HG02642 (cell line): ENCODE data around the gene NFATC1.
A peak's percentile ranks its signal among the peaks of the same experiment; 100 is the strongest.

Source experiments
- ATAC-seq: cut with Tn5 transposase; IDR thresholded peaks from one replicate; pipeline ENCODE4 v1.9.1; 2021; ENCODE audit warnings: mild to moderate bottlenecking; ENCODE audit not compliant: unreplicated experiment, poor library complexity

Gene NFATC1

GRCh38 chr18:79395761-79396404, at the start of gene NFATC1:
Gene NFATC1, plus strand, starts transcription at chr18:79395930. Its CDS starts 295 bp downstream, at chr18:79396225.
- ATAC-seq, result no peak

GRCh38 chr18:79345981-79346380, 49.7 kb upstream of the NFATC1 start:
- ATAC-seq, result no peak

DNA sequence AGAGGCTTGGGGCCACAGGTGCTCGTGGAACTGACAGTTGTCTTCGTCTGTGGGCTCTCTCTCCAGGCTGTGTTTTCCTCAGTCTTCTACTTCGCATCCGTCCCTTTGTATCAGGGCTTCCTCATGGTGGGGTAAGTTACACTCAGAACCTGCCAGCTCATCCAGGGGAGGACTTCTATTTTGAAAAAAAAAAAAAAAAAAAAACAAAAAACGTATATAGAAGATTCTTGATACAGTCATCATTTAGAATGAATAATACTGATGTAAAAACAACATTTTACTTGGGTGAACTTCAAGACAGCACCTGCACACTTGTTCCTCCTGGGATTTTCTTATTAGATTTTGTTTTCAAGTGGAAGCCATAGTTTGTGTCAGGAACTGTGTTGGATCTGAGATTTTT, 47.7 kb upstream of the NFATC1 start:
- no peak for ATAC-seq

DNA sequence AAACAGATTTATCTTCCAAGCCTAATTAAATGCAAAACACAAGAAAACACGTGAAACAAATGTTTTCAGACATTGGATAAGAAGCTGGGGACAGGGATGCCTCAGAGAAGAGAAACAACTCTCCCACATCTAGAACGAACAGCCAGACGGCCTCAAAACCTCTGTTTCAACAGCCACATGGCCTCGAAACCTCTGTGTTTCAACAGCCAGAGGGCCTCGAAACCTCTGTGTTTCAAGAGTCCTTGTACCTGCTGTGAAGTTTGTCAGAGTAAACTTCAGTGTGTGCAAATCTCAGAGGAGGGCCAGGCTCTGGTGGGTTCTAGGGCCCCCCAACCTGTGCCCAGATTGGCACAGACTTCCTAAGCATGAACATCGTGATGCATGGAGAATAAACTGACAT, 43.3 kb upstream of the NFATC1 start:
- ATAC-seq, result no peak

GRCh38 chr18:79353267-79353666, 42.5 kb upstream of the NFATC1 start:
- ATAC-seq, result no peak

DNA sequence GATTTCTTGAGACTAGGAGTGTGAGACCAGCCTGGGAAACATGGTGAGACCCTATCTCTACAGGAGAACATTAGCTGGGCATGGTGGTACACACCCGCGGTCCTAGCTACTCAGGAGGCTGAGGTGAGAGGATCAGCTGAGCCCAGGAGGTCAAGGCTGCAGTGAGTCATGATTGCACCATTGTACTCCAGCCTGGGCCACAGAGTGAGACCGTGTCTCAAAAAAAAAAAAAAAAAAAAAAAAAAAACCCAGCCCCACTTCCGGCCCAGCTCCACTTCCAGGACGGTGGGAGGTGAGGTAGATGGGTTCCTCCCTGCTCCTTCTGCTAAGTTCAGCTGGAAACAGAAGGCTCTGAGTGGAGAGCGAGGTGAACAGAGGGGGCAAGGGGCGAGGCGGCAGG, 41.4 kb upstream of the NFATC1 start:
- ATAC-seq, result no peak

- peak; percentile 39 for ATAC-seq
Observed at GRCh38 chr18:79355433-79356335, 40.0 kb upstream of the NFATC1 start.

DNA sequence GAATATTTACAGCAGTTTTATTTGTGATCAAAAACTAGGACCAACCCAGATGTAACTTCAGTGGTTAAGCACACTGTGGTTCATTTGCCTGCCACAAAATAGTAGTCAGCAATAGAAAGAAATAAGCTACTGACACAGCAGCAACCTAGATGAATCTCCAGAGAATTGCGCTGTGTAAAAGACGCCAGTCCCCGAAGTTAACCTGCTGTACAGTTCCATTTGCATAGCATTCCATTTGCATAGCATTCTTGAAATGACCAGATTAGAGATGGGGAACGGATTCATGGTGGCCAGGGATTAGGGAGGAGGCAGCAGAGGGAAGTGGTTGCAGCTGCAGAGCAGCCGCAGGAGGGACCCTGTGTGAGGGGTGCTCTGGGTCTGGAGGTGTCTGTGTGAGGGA, 39.3 kb upstream of the NFATC1 start:
- ATAC-seq, result peak; percentile 85

GRCh38 chr18:79360933-79361332, 34.8 kb upstream of the NFATC1 start:
- no peak for ATAC-seq

- no peak for ATAC-seq
Observed at GRCh38 chr18:79361766-79362522, 33.8 kb upstream of the NFATC1 start.

DNA sequence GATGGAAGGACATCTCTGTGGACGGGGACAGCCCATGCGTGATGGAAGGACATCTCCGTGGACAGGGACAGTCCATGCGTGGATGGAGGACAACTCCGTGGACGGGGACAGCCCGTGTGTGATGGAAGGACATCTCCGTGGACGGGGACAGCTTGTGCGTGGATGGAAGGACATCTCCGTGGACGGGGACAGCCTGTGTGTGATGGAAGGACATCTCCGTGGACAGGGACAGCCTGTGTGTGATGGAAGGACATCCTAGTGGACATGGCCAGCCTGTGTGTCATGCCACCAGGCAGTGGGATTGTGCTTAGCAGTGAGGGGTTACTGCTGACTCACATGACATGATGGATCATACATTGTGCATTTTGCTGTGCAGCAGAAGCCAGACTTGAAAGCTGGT, 30.0 kb upstream of the NFATC1 start:
- ATAC-seq, result no peak

DNA sequence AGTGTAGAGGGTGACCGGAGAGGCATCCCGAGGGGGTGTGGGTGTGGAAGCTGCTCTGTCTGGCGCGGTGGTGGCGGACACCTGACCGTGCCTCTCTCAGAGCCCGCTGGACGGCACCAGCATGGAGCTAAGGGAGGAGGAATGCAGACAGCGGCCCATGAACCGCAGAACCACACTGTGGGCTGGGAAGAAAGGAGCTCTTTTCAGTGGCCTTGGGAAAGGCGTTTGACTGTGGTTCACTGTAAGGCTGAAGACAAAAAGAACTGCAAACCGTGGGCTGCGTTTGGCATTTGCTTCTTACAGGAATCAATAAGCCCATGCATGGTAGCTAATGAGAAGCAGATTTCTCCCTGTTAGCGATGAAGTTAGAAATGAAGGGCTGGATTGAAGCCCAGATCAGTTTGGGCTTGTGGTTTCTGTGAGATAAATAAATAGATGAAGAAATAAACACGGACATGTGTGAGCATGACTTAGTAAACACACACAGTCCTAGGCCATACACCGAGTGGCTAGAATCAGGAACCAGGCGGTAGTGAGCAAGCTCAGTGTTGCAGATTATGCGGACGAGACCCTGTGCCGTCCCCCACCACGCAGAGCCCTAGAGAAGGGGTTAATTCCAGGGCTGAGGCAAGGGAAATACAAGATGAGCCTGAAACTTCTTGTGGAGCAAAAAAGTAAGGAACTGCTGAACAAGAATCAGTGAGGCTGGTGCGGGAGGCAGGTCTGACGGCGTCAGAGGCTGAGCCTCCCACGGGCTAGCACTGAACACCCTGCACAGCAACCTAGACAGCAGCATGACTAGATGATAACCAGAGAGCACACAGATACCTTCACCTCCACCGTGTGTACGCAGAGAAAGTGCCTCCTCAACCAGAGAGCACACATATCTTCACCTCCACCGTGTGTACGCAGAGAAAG, 29.3 kb upstream of the NFATC1 start:
- no peak for ATAC-seq

DNA sequence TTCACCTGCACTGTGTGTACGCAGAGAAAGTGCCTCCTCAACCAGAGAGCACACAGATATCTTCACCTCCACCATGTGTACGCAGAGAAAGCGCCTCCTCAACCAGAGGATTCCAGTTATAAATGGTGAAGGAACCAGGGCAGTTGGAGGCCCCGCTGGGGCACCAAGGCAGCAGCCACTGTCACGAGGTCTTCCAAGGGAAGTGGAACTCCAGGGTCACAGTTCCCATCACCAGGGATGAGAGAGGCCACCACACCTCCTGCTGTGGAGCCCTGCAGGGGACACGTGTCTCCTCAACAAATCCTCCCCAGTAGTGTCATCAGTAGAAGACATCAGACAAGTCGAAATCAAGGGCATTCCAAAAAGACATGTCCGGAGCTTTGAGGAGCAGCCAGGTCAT, 28.2 kb upstream of the NFATC1 start:
- no peak for ATAC-seq

- no peak for ATAC-seq
Observed at GRCh38 chr18:79367989-79368388, 27.7 kb upstream of the NFATC1 start.

DNA sequence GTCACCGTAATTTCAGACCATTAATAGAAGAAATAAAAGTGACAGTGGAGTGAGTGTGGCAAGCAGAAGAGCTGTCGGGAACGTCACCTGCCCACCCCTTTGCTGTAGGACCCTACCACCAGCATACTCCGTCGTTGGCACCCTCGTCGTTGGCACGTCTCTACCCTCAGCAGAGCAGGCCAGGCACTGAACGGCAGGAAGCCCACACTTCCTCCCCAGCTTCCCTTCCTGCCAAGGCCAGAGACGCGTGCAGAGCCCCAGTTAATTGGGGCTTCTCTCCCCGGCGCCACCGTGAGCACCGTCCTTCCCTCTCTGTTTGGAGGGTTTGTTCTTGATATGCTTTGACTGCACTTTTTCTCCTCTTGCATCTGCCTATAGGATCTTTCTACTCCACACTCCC, 27.0 kb upstream of the NFATC1 start:
- no peak for ATAC-seq

DNA sequence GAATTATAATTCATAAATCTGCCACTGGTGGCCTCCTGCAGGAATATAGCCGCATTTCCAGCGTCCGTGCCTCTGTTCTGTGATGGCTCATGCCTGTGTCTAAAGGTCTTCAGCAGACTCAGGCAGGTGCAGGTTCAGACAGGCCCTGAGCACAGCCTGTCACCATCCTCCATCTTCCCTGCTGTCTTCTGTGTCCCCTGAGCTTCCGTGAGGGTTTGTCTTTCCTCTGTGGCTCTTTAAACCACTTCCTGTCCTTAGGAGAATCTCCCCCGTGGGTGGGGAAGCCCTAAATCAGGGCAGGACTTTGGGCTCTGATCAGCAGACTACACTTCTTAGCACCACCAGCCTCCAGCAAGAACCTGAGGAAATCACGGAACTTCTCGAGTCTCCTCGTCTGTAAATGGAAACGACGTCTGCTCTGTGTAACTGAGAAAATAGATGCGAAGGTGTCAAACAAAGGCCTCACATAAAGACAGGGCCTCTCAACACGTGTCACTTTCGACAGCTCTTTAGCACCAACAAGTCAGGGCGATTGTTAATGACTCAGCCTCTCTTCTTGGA, 24.1 kb upstream of the NFATC1 start:
- ATAC-seq, result no peak

DNA sequence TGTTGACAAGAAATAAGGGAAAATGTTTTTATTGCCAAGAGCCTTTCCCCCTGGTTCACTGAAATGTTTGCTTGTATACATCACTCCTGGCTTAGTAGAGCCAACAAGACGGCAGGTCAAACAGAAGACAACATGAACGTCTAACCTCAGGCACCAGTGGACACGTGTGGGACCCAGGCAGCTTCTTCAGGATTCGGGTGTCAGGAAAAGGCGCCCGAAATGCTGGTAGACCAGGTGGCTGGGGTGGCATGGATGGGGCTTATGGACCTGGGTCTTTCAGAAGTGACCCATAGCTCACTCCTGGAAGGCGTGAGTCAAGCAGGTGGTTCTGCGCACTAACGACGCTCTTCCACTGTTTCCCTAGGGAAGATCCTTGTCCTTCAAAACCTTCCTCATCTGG, 23.3 kb upstream of the NFATC1 start:
- ATAC-seq, result no peak

GRCh38 chr18:79372991-79373390, 22.7 kb upstream of the NFATC1 start:
- ATAC-seq, result no peak

- no peak for ATAC-seq
Observed at GRCh38 chr18:79373736-79374135, 22.0 kb upstream of the NFATC1 start.
